Subcutaneous abdominal adipose tissue (tissue), 5 donors: Measurements from ENCODE around the gene KATNIP.

ENCODE experiments used
- H3K27ac ChIP-seq: one replicate; pipeline ENCODE4 v1.7.0; 2013; ENCODE audit warnings: low read depth, mild to moderate bottlenecking, inconsistent platforms, low read length, moderate library complexity
- H3K27me3 ChIP-seq, 5 donors: one replicate each; pipeline ENCODE4 v1.7.0; 2013; ENCODE audit warnings: low read length in 5 of 5, inconsistent platforms in 1 of 5; ENCODE audit not compliant: control insufficient read depth in 5 of 5, insufficient read depth in 4 of 5
- H3K36me3 ChIP-seq, 5 donors: one replicate each; pipeline ENCODE4 v1.7.0; 2013; ENCODE audit warnings: low read length in 5 of 5; ENCODE audit not compliant: control insufficient read depth in 5 of 5, insufficient read depth in 5 of 5
- H3K4me1 ChIP-seq, 5 donors: one replicate each; pipeline ENCODE4 v1.7.0; 2013; ENCODE audit warnings: low read length in 5 of 5, mild to moderate bottlenecking in 3 of 5, moderate library complexity in 1 of 5; ENCODE audit not compliant: control insufficient read depth in 5 of 5, insufficient read depth in 5 of 5
- H3K4me3 ChIP-seq, 5 donors: one replicate each; pipeline ENCODE4 v1.7.0; 2013; ENCODE audit warnings: low read length in 5 of 5, low read depth in 1 of 5
- H3K9ac ChIP-seq, 5 donors: one replicate each; pipeline ENCODE4 v1.7.0; 2013; ENCODE audit warnings: low read length in 5 of 5, mild to moderate bottlenecking in 4 of 5, moderate library complexity in 3 of 5
- H3K9me3 ChIP-seq, 5 donors: one replicate each; pipeline ENCODE4 v1.7.0; 2013; ENCODE audit warnings: low read length in 5 of 5; ENCODE audit not compliant: control insufficient read depth in 5 of 5
- donor health status: healthy.
- donor health status: healthy.
- donor health status: healthy.
- donor health status: healthy.
- donor health status: healthy.

The KATNIP gene

GRCh38 chr16:27591837-27592236 lies 41.9 kb downstream of the KATNIP start:
- no peaks in the 10 kb centered on the region for H3K4me1 ChIP-seq
- H3K9ac ChIP-seq, result no peak overlapping the region

GRCh38 chr16:27595475-27595874 lies 45.5 kb downstream of the KATNIP start:
- H3K4me3 ChIP-seq, result no peak overlapping the region
- no peak overlapping the region for H3K9ac ChIP-seq
- peaks cover 0 to 12% (median 5%) of the 10 kb centered on the region in 5 donors for H3K36me3 ChIP-seq
- no peaks in the 10 kb centered on the region for H3K9me3 ChIP-seq
- H3K27ac ChIP-seq, result no peak overlapping the region
- H3K4me1 ChIP-seq, result no peaks in the 10 kb centered on the region
- H3K27me3 ChIP-seq, result no peaks in the 10 kb centered on the region

More at GRCh38 chr16:27591837-27592236, 41.9 kb downstream of the KATNIP start:
- no peak overlapping the region for H3K4me3 ChIP-seq
- H3K36me3 ChIP-seq, result peaks cover 0 to 7% (median 0%) of the 10 kb centered on the region in 5 donors
- H3K27me3 ChIP-seq, result no peaks in the 10 kb centered on the region
- H3K27ac ChIP-seq, result no peak overlapping the region
- H3K9me3 ChIP-seq, result peaks cover 0 to 4% (median 4%) of the 10 kb centered on the region in 5 donors

- no peaks in the 10 kb centered on the region for H3K27me3 ChIP-seq
- no peaks in the 10 kb centered on the region for H3K4me1 ChIP-seq
- no peak overlapping the region for H3K4me3 ChIP-seq
- H3K9ac ChIP-seq, result no peak overlapping the region
- H3K27ac ChIP-seq, result no peak overlapping the region
- peaks cover 0 to 12% (median 5%) of the 10 kb centered on the region in 5 donors for H3K36me3 ChIP-seq
- H3K9me3 ChIP-seq, result no peaks in the 10 kb centered on the region
Observed at GRCh38 chr16:27595993-27596392, 46.0 kb downstream of the KATNIP start.

DNA sequence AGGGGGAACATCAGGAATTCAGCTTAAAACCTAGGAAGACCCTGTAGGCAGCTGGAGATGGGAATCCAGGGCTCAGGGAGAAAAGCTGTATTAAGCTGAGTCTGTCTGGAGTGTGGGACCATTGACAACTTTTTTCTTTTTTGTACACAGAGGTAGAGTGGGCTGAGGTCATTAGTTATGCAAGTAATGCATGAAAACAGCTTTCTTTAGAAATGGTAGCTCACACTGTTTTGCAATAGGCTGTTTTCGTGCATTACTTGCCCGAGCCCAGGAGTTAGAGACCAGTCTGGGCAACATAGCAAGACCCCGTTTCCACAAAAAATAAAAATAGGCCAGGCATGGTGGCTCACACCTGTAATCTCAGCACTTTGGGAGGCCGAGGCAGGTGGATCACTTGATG lies 46.5 kb downstream of the KATNIP start:
- Histone ChIP-seq H3K9me3 (no peaks in the 10 kb centered on the region), H3K9ac (no peak overlapping the region), H3K4me3 (no peak overlapping the region), H3K36me3 (peaks cover 0 to 12% (median 5%) of the 10 kb centered on the region in 5 donors), H3K27me3 (no peaks in the 10 kb centered on the region), H3K4me1 (no peaks in the 10 kb centered on the region), H3K27ac (no peak overlapping the region)

GRCh38 chr16:27597361-27597760 lies 47.4 kb downstream of the KATNIP start:
- Histone ChIP-seq H3K9me3 (no peaks in the 10 kb centered on the region), H3K27me3 (no peaks in the 10 kb centered on the region), H3K9ac (no peak overlapping the region), H3K4me3 (no peak overlapping the region), H3K4me1 (no peaks in the 10 kb centered on the region), H3K27ac (no peak overlapping the region), H3K36me3 (peaks cover 0 to 12% (median 5%) of the 10 kb centered on the region in 5 donors)

GRCh38 chr16:27598220-27598619 lies 48.3 kb downstream of the KATNIP start:
- Histone ChIP-seq H3K9me3 (no peaks in the 10 kb centered on the region), H3K4me1 (no peaks in the 10 kb centered on the region), H3K4me3 (no peak overlapping the region), H3K27me3 (no peaks in the 10 kb centered on the region), H3K36me3 (peaks cover 0 to 12% (median 5%) of the 10 kb centered on the region in 5 donors), H3K27ac (no peak overlapping the region), H3K9ac (no peak overlapping the region)

- Histone ChIP-seq H3K27me3 (no peaks in the 10 kb centered on the region), H3K9ac (no peak overlapping the region), H3K4me3 (no peak overlapping the region), H3K4me1 (no peaks in the 10 kb centered on the region), H3K9me3 (no peaks in the 10 kb centered on the region), H3K36me3 (peaks cover 0 to 8% (median 5%) of the 10 kb centered on the region in 5 donors), H3K27ac (no peak overlapping the region)
Observed at GRCh38 chr16:27598931-27599565, 49.1 kb downstream of the KATNIP start.

GRCh38 chr16:27599606-27600005 lies 49.7 kb downstream of the KATNIP start:
- Histone ChIP-seq H3K27ac (no peak overlapping the region), H3K4me1 (no peaks in the 10 kb centered on the region), H3K27me3 (no peaks in the 10 kb centered on the region), H3K9me3 (no peaks in the 10 kb centered on the region), H3K36me3 (peaks cover 0 to 5% (median 5%) of the 10 kb centered on the region in 5 donors), H3K4me3 (no peak overlapping the region), H3K9ac (no peak overlapping the region)
